ENCODE data around the gene U2AF1L4. TPM values are rescaled to one million over a fixed set of nuclear protein-coding genes. Genes with fewer than 3 reads are reported as not detected.

Gene U2AF1L4
- total RNA-seq, 1 donor from 2014 or later, result 17.2 TPM

- peaks cover 26% of the 10 kb centered on the region for H3K4me1 Mint-ChIP-seq
- no peak overlapping the region for H3K4me3 Mint-ChIP-seq
- Histone ChIP-seq H3K4me3 (peak overlapping the region; percentile 89), H3F3A (ENCODE audit: low read depth) (peaks cover 13% of the 10 kb centered on the region), H3K9ac (no peak overlapping the region), H4K20me1 (ENCODE audit: low read depth) (peaks cover 15% of the 10 kb centered on the region), H3K79me2 (ENCODE audit: low read depth) (peaks cover 16% of the 10 kb centered on the region), H3K36me3 (no peaks in the 10 kb centered on the region), H3K4me2 (peak overlapping the region; percentile 80), H3K9me3 (ENCODE audit: low read depth) (no peaks in the 10 kb centered on the region), H3K4me1 (peaks cover 6% of the 10 kb centered on the region), H3K27me3 (peaks cover 27% of the 10 kb centered on the region), H3K27ac (no peak overlapping the region), H2AFZ (replicated peaks) (no peak overlapping the region)
- H3K9me3 Mint-ChIP-seq, result no peaks in the 10 kb centered on the region
- TF ChIP-seq CTCF (IDR thresholded peaks at IDR 0.05) (no peak), EZH2phosphoT487 (IDR thresholded peaks at IDR 0.05) (no peak), EZH2 (IDR thresholded peaks at IDR 0.05) (no peak)
- no peak overlapping the region for H3K27ac Mint-ChIP-seq
- H3K36me3 Mint-ChIP-seq, result peaks cover 4% of the 10 kb centered on the region
- DNase-seq (ENCODE audit: low spot score), result no peak
- H3K27me3 Mint-ChIP-seq (ENCODE audit: insufficient read depth, low read depth), result peaks cover 7% of the 10 kb centered on the region
Measured at GRCh38 chr19:35755131-35755549, 9.9 kb upstream of the U2AF1L4 start.

- Histone ChIP-seq H3K4me1 (peaks cover 6% of the 10 kb centered on the region), H3K4me2 (no peak overlapping the region), H3K4me3 (no peak overlapping the region), H3K9ac (no peak overlapping the region), H3K27me3 (peaks cover 27% of the 10 kb centered on the region), H2AFZ (replicated peaks) (no peak overlapping the region), H3K27ac (no peak overlapping the region), H3K36me3 (no peaks in the 10 kb centered on the region), H4K20me1 (ENCODE audit: low read depth) (peaks cover 11% of the 10 kb centered on the region), H3F3A (ENCODE audit: low read depth) (peaks cover 13% of the 10 kb centered on the region), H3K79me2 (ENCODE audit: low read depth) (peaks cover 12% of the 10 kb centered on the region), H3K9me3 (ENCODE audit: low read depth) (no peaks in the 10 kb centered on the region)
- Mint-ChIP-seq H3K27ac (no peak overlapping the region), H3K36me3 (peaks cover 4% of the 10 kb centered on the region), H3K27me3 (ENCODE audit: insufficient read depth, low read depth) (peaks cover 7% of the 10 kb centered on the region), H3K9me3 (no peaks in the 10 kb centered on the region), H3K4me3 (peak overlapping the region; percentile 41), H3K4me1 (peaks cover 24% of the 10 kb centered on the region)
- TF ChIP-seq EZH2phosphoT487 (IDR thresholded peaks at IDR 0.05), result no peak
- no peak for TF ChIP-seq CTCF (IDR thresholded peaks at IDR 0.05)
- TF ChIP-seq EZH2 (IDR thresholded peaks at IDR 0.05), result no peak
- no peak for DNase-seq (ENCODE audit: low spot score)
Measured at GRCh38 chr19:35754370-35755130, 9.3 kb upstream of the U2AF1L4 start.

- no peak for TF ChIP-seq EZH2phosphoT487 (IDR thresholded peaks at IDR 0.05)
- no peak for TF ChIP-seq CTCF (IDR thresholded peaks at IDR 0.05)
- no peak for TF ChIP-seq EZH2 (IDR thresholded peaks at IDR 0.05)
- no peak overlapping the region for H3K27ac Mint-ChIP-seq
- Histone ChIP-seq H3K27ac (no peak overlapping the region), H3K9ac (no peak overlapping the region), H3K27me3 (peaks cover 27% of the 10 kb centered on the region), H3K4me2 (no peak overlapping the region), H3K4me1 (peaks cover 6% of the 10 kb centered on the region), H4K20me1 (ENCODE audit: low read depth) (peaks cover 3% of the 10 kb centered on the region), H3K4me3 (no peak overlapping the region), H3K9me3 (ENCODE audit: low read depth) (no peaks in the 10 kb centered on the region), H3K36me3 (no peaks in the 10 kb centered on the region), H3F3A (ENCODE audit: low read depth) (peaks cover 13% of the 10 kb centered on the region), H2AFZ (replicated peaks) (no peak overlapping the region), H3K79me2 (ENCODE audit: low read depth) (peaks cover 8% of the 10 kb centered on the region)
- no peak overlapping the region for H3K4me3 Mint-ChIP-seq
- DNase-seq (ENCODE audit: low spot score), result no peak
- peaks cover 4% of the 10 kb centered on the region for H3K36me3 Mint-ChIP-seq
- no peaks in the 10 kb centered on the region for H3K9me3 Mint-ChIP-seq
- peaks cover 7% of the 10 kb centered on the region for H3K27me3 Mint-ChIP-seq (ENCODE audit: insufficient read depth, low read depth)
- H3K4me1 Mint-ChIP-seq, result peaks cover 21% of the 10 kb centered on the region
Measured at GRCh38 chr19:35753634-35754369, 8.6 kb upstream of the U2AF1L4 start.
